ENCODE data around the gene PXMP2.
"Not testable (repeated sequence)": the region's sequence is repeated elsewhere in the genome, so short reads cannot be mapped to it uniquely, and the experiment has no call there.

The PXMP2 gene

GRCh38 chr12:132724506-132725241 lies 37.3 kb downstream of the PXMP2 start:
- no peak for DNase-seq

GRCh38 chr12:132726386-132726785 lies 39.0 kb downstream of the PXMP2 start:
- no peak for DNase-seq

GRCh38 chr12:132727091-132727794 lies 39.9 kb downstream of the PXMP2 start:
- DNase-seq: no peak

- no peak for DNase-seq
Observed at GRCh38 chr12:132728502-132728901, 41.1 kb downstream of the PXMP2 start.

- DNase-seq: no peak
Observed at GRCh38 chr12:132729541-132730320, 42.3 kb downstream of the PXMP2 start.

GRCh38 chr12:132730353-132730752 lies 43.0 kb downstream of the PXMP2 start:
- no peak for DNase-seq

- no peak for DNase-seq
Observed at GRCh38 chr12:132731574-132731973, 44.2 kb downstream of the PXMP2 start.

- no peak for DNase-seq
Observed at GRCh38 chr12:132734206-132734605, 46.8 kb downstream of the PXMP2 start.

- no peak for DNase-seq
Observed at GRCh38 chr12:132735496-132735895, 48.1 kb downstream of the PXMP2 start.

GRCh38 chr12:132736378-132736777 lies 49.0 kb downstream of the PXMP2 start:
- no peak for DNase-seq

- no peak for DNase-seq
Observed at GRCh38 chr12:132736913-132737312, 49.5 kb downstream of the PXMP2 start.

GRCh38 chr12:132739600-132740312 lies 52.4 kb downstream of the PXMP2 start:
- DNase-seq: no peak

- DNase-seq: no peak
Observed at GRCh38 chr12:132740313-132740646, 52.9 kb downstream of the PXMP2 start.

GRCh38 chr12:132740652-132741051 lies 53.3 kb downstream of the PXMP2 start:
- DNase-seq: no peak

- no peak for DNase-seq
Observed at GRCh38 chr12:132741620-132742019, 54.2 kb downstream of the PXMP2 start.

GRCh38 chr12:132743831-132744230 lies 56.4 kb downstream of the PXMP2 start:
- no peak for DNase-seq

- DNase-seq: no peak
Observed at GRCh38 chr12:132746613-132747012, 59.2 kb downstream of the PXMP2 start.

- DNase-seq: no peak
Observed at GRCh38 chr12:132747395-132747794, 60.0 kb downstream of the PXMP2 start.

GRCh38 chr12:132747896-132748295 lies 60.5 kb downstream of the PXMP2 start:
- DNase-seq: no peak

GRCh38 chr12:132748319-132748718 lies 60.9 kb downstream of the PXMP2 start:
- DNase-seq: no peak

- DNase-seq: not testable (repeated sequence)
Observed at GRCh38 chr12:132753670-132754069, 66.3 kb downstream of the PXMP2 start.

GRCh38 chr12:132754160-132754932 lies 67.0 kb downstream of the PXMP2 start:
- no peak for DNase-seq
